Common myeloid progenitor, CD34-positive (primary cell): ENCODE measurements around the gene DCAF7.

Experiments
- CTCF ChIA-PET: fragments of 350-600 bp; sonication (Branson Sonifier 250); formaldehyde crosslinking; loops from one replicate; lab custom pipeline; 2021; ENCODE audit warnings: antibody characterized with exemption; lab: Charles Lee
- POLR2A ChIA-PET: fragments of 350-600 bp; sonication (Branson Sonifier 250); formaldehyde crosslinking; loops from one replicate; lab custom pipeline; 2021; ENCODE audit warnings: antibody characterized with exemption; lab: Charles Lee
- DNase-seq, 3 donors: peaks; one replicate each; pipeline versions ENCODE4 v3.0.0 to v3.0.0-alpha.2; 2013
- H3K27ac ChIP-seq, 2 experiments: 1 replicate in 1 of 2; 2 replicates in 1 of 2; pipeline ENCODE4 v1.7.0; 2013; ENCODE audit warnings: inconsistent platforms in 2 of 2, low read length in 2 of 2, mild to moderate bottlenecking in 2 of 2, low read depth in 1 of 2, moderate library complexity in 1 of 2; ENCODE audit not compliant: severe bottlenecking in 2 of 2, insufficient read depth in 1 of 2, poor library complexity in 1 of 2
- H3K27me3 ChIP-seq, 5 experiments: replicated peaks in 2 of 5; 1 replicate in 3 of 5; 2 replicates in 2 of 5; pipeline versions ENCODE4 v1.6.1 to v1.7.0; 2013; ENCODE audit warnings: low read length in 4 of 5, mild to moderate bottlenecking in 2 of 5, moderate library complexity in 2 of 5, inconsistent platforms in 1 of 5; ENCODE audit not compliant: insufficient read depth in 5 of 5, control insufficient read depth in 4 of 5
- H3K36me3 ChIP-seq, 4 experiments: 1 replicate in 2 of 4; 2 replicates in 2 of 4; pipeline versions ENCODE4 v1.6.1 to v1.7.0; 2013; ENCODE audit warnings: low read length in 3 of 4, control low read depth in 1 of 4, mild to moderate bottlenecking in 1 of 4; ENCODE audit not compliant: control insufficient read depth in 4 of 4, insufficient read depth in 4 of 4
- H3K4me1 ChIP-seq, 4 experiments: 1 replicate in 3 of 4; 2 replicates in 1 of 4; pipeline versions ENCODE4 v1.6.1 to v1.7.1; 2013; ENCODE audit warnings: low read length in 3 of 4, mild to moderate bottlenecking in 3 of 4, control low read depth in 1 of 4, inconsistent platforms in 1 of 4, moderate library complexity in 1 of 4; ENCODE audit not compliant: control insufficient read depth in 4 of 4, insufficient read depth in 4 of 4; ENCODE audit errors: control extremely low read depth in 1 of 4
- H3K4me3 ChIP-seq, 7 experiments: 1 replicate in 4 of 7; 2 replicates in 3 of 7; pipeline versions ENCODE4 v1.5.1 to v1.7.0; 2013; ENCODE audit warnings: mild to moderate bottlenecking in 7 of 7, low read length in 6 of 7, moderate library complexity in 6 of 7, inconsistent platforms in 2 of 7, low read depth in 2 of 7, control low read depth in 1 of 7; ENCODE audit not compliant: insufficient read depth in 4 of 7, control insufficient read depth in 1 of 7; ENCODE audit errors: extremely low read depth in 1 of 7
- H3K9me3 ChIP-seq, 5 experiments: 1 replicate in 4 of 5; 2 replicates in 1 of 5; pipeline versions ENCODE4 v1.6.1 to v1.7.1; 2013; ENCODE audit warnings: low read length in 4 of 5, mild to moderate bottlenecking in 2 of 5, inconsistent platforms in 1 of 5, low read depth in 1 of 5, moderate library complexity in 1 of 5; ENCODE audit not compliant: control insufficient read depth in 4 of 5, insufficient read depth in 2 of 5; ENCODE audit errors: control extremely low read depth in 1 of 5
- WGBS: methylation state at CpG from one replicate; pipeline ENCODE4 v1.1.5; 2013; ENCODE audit not compliant: insufficient coverage; 5-methylcytosine and 5-hydroxymethylcytosine counted together

DCAF7 gene

DNA sequence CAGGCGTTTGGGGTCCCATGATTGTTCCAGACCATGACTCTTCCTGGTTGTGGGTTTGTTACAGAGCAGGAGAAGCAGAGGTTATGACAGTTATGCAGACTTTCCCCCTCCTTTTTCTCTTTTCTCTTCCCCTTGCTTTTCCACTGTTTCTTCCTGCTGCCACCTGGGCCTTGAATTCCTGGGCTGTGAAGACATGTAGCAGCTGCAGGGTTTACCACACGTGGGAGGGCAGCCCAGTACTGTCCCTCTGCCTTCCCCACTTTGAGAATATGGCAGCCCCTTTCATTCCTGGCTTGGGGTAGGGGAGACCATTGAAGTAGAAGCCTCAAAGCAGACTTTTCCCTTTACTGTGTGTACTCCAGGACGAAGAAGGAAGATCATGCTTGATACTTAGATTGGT lies 42.5 kb downstream of the DCAF7 start:
- Histone ChIP-seq H3K4me3 (no peak overlapping the region), H3K27ac (no peak overlapping the region), H3K9me3 (no peaks in the 10 kb centered on the region), H3K36me3 (peaks cover 25 to 54% (median 45%) of the 10 kb centered on the region in 4 experiments), H3K27me3 (no peaks in the 10 kb centered on the region), H3K4me1 (peaks cover 0 to 10% (median 4%) of the 10 kb centered on the region in 4 experiments)
- 94% methylated on average over 3 of the region's 3 CpGs for WGBS
- ChIA-PET POLR2A (interaction anchor here (0.5 kb wide), 1 partner anchor 10 kb away, joined by 3 read pairs; no protein-coding TSS in a partner anchor), CTCF (interaction anchor here (0.7 to 1.6 kb wide), 5 partner anchors 9 to 65 kb away, joined by 3 to 5 read pairs (median 3); no protein-coding TSS in a partner anchor)
- no peak for DNase-seq

DNA sequence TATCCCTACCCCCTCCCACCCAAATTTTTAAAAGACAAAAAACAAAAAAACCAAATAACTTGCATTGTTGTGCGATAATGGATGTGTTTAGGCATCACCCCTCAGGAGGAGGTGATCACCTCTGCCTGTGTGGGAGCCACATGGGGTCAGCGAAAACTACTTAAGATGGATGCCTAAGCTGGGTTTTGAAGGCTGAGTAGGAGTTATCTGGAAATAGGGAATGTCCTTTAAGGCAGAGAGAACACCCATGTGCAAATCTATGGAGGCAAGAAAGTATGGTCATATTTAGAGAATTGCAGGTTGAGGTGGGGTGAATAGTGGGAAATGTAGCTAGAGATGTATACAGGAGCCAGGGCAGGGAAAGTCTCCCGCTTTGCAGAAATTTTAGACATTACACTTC lies 44.9 kb downstream of the DCAF7 start:
- H3K9me3 ChIP-seq, result no peaks in the 10 kb centered on the region
- CTCF ChIA-PET, result no interaction called here
- no peak for DNase-seq
- no peaks in the 10 kb centered on the region for H3K27me3 ChIP-seq
- WGBS, result 100% methylated on average over 2 of the region's 3 CpGs
- peaks cover 0 to 13% (median 4%) of the 10 kb centered on the region in 4 experiments for H3K4me1 ChIP-seq
- no peak overlapping the region for H3K4me3 ChIP-seq
- H3K27ac ChIP-seq, result no peak overlapping the region
- peaks cover 11 to 33% (median 27%) of the 10 kb centered on the region in 4 experiments for H3K36me3 ChIP-seq
- POLR2A ChIA-PET, result no interaction called here

DNA sequence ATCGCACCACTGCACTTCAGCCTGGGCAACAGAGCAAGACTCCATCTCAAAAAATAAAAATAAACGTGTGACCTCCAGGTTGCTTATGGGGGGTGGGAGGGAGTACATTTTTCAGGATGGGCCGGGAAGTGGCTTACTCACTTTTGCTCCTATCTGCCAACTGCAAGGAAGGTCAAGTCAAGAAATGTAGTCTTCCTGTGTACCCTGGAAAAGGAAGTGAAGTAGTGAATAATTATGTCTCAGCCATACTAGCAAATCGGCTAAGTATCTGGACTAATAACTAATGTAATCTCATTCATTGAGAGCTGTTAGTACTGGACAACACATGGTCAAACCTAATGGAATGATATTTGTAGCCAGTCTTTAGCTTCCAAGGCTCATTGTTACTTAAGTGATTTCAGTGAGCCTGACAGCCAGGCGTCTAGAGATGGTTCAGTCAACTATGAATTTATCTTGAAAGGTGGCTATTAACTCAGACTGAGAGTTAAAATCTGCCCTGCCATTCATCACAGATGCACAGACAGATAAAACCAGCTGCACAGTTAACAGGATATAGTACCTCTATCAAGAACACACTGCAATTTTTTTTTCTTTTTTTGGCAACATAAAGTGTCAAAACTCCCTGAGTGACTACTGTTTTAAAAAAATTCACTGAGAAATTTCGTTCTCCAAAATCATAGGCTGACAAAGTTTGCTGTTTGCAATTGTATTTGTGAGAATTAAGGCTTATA lies 46.7 kb downstream of the DCAF7 start:
- Histone ChIP-seq H3K36me3 (peaks cover 6 to 14% (median 11%) of the 10 kb centered on the region in 4 experiments), H3K9me3 (no peaks in the 10 kb centered on the region), H3K4me3 (no peak overlapping the region), H3K27ac (no peak overlapping the region), H3K4me1 (peaks cover 8 to 25% (median 13%) of the 10 kb centered on the region in 4 experiments), H3K27me3 (no peaks in the 10 kb centered on the region)
- peak in 2 of 3 donors; percentile 49 to 64 for DNase-seq
- CTCF ChIA-PET, result interaction anchor here (0.7 to 1.8 kb wide), 3 partner anchors 15 to 169 kb away, joined by 3 to 4 read pairs (median 3); no protein-coding TSS in a partner anchor
- WGBS, result 100% methylated on average over 1 of the region's 6 CpGs
- POLR2A ChIA-PET, result no interaction called here

DNA sequence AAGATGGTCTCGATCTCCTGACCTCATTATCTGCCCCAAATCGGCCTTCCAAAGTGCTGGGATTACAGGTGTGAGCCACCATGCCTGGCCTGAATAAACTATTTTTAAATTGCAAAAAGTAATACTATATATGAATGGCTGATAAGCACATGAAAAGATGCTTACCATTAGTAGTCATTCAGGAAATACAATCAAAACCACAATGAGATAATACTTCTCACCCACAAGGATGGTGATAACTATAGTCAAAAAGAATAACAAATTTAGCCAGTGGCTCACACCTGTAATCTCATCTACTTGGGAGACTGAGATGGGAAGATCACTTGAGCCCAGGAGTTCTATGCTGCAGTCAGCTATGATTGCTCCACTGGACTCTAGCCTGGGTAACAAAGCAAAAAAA lies 48.0 kb downstream of the DCAF7 start:
- H3K27me3 ChIP-seq, result no peaks in the 10 kb centered on the region
- peaks cover 8 to 27% (median 13%) of the 10 kb centered on the region in 4 experiments for H3K4me1 ChIP-seq
- H3K27ac ChIP-seq, result no peak overlapping the region
- H3K4me3 ChIP-seq, result no peak overlapping the region
- no peak for DNase-seq
- H3K36me3 ChIP-seq, result peaks cover 0 to 5% (median 3%) of the 10 kb centered on the region in 4 experiments
- ChIA-PET CTCF (no interaction called here), POLR2A (no interaction called here)
- no CpG with 5 or more reads among the region's 2 CpGs for WGBS
- H3K9me3 ChIP-seq, result no peaks in the 10 kb centered on the region

DNA sequence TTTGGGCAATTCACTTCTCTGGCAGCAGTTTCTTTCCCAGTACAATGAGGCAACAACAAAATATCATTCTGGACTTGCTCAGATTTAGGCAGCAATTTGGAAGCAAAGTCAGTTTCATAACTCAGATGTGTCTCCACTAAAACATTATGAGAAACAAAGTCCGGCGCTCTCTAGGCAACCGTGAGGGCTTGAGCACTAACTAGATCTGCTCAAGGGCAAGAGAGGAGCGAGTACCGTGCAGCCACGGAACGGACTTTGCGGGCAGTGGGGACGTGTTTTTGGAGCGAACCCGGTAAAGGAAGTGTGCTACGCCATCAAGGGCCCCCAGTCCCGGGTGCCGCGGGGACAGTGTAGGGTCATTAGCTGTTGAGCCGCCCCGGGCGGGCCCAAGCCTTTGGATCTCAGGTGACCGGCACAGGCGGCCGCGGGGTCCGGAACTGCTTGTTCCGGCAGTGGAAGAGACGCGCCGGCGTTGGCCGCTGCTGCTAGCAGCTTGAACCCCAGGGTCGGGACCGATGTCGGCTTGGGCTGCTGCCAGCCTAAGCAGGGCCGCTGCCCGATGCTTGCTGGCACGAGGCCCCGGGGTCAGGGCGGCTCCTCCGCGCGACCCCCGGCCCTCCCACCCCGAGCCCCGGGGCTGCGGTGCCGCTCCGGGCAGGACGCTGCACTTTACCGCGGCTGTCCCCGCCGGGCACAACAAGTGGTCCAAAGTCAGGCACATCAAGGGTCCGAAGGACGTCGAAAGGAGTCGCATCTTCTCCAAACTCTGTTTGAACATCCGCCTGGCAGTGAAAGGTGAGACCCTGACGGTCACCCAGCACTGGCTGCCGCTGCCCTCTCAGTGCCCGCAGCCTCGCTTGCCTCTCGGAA lies 50.5 kb downstream of the DCAF7 start, which contains the start of gene TACO1:
Gene TACO1 (plus strand): TSS at position 327 of the 870 bp plus-strand sequence. CDS start 189 bp downstream, at position 516.
- peak; percentile 82 to 84 (median 82) for DNase-seq
- peaks cover 7 to 19% (median 15%) of the 10 kb centered on the region in 4 experiments for H3K36me3 ChIP-seq
- CTCF ChIA-PET, result interaction anchor here (1.3 to 4.1 kb wide), 3 partner anchors 11 to 36 kb away, joined by 3 to 25 read pairs (median 3); partner anchors contain the start of gene MAP3K3

DNA sequence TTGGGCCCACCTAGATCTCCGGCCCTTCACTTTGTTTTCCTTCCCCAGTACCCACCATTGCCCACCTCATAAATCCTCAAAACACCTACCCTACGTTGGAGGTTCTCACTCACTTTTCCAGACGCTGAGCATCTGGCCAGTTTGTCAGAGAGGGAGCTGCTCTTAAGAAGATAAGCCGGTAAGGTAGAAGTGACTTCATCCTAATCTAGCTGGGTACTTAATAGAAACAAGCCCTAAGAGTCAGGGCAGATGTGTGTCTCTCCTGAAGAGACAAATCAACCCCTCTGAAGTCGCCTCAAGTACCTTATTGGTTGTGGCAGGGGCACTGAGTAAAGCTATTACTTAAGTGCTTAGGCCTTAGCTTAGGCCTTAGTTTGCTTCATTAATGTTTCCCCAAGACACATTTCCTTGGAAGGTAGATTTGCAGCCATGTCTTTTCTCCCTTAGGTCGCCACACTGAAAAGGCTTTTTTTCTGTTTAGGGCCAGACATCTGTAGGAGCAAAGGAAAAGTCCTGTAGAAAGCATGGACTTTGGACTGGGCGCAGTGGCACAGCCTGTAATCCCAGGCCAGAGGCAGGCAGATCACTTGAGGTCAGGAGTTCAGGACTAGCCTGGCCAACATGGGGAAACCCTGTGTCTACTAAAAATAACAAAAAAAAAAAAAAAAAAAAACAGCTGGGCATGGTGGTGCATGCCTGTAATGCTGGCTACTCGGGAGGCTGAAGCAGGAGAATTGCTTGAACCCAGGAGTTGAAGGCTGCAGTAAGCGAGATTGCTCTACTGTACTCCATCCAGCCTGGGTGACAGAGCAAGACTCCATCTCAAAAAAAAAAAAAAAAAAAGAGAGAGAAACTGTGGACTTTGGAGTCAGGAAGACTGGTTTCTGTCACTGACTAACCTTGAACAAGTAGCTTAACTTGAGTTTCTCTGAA lies 51.4 kb downstream of the DCAF7 start:
- Histone ChIP-seq H3K27ac (peak overlapping the region; percentile 68 to 85), H3K9me3 (no peaks in the 10 kb centered on the region), H3K4me1 (peaks cover 8 to 27% (median 13%) of the 10 kb centered on the region in 4 experiments), H3K27me3 (no peaks in the 10 kb centered on the region), H3K36me3 (peaks cover 7 to 27% (median 22%) of the 10 kb centered on the region in 4 experiments), H3K4me3 (peak overlapping the region; percentile 60 to 97 (median 92))
- WGBS, result 68% methylated on average over 8 of the region's 9 CpGs
- CTCF ChIA-PET, result interaction anchor here (0.7 to 4.1 kb wide), 5 partner anchors 8 to 176 kb away, joined by 3 to 25 read pairs (median 3); no protein-coding TSS in a partner anchor
- peak in 1 of 3 donors; percentile 28 for DNase-seq
- POLR2A ChIA-PET, result interaction anchor here (0.6 to 0.7 kb wide), 2 partner anchors 9 to 32 kb away, joined by 3 to 6 read pairs; no protein-coding TSS in a partner anchor

More for the DNA sequence above, 50.5 kb downstream of the DCAF7 start, which contains the start of gene TACO1:
- no peaks in the 10 kb centered on the region for H3K9me3 ChIP-seq
- H3K27me3 ChIP-seq, result no peaks in the 10 kb centered on the region
- peak within 1 kb of the TSS; percentile 60 to 97 (median 92) for H3K4me3 ChIP-seq
- under 1% methylated on average over 61 of the region's 61 CpGs for whole genome bisulfite sequencing
- POLR2A ChIA-PET, result interaction anchor here (0.6 to 1.1 kb wide), 4 partner anchors 11 to 128 kb away, joined by 3 to 5 read pairs (median 3); no protein-coding TSS in a partner anchor
- H3K4me1 ChIP-seq, result peaks cover 8 to 27% (median 13%) of the 10 kb centered on the region in 4 experiments
- H3K27ac ChIP-seq, result peak within 1 kb of the TSS; percentile 68 to 85
